Omental fat pad (tissue), 4 donors: Measurements from ENCODE around the gene CARD11. TPM values are rescaled to one million over a fixed set of nuclear protein-coding genes. Genes with fewer than 3 reads are reported as not detected.

Experiments used
- ATAC-seq: fragments of 150-250 bp; one replicate; pipeline ENCODE4 v1.9.1; 2016; ENCODE audit warnings: mild to moderate bottlenecking, moderate library complexity; ENCODE audit not compliant: low FRiP score
- DNase-seq: peaks from one replicate; pipeline ENCODE4 v3.0.0-alpha.2; 2019; ENCODE audit warnings: low spot score
- total RNA-seq, 4 donors: library from RNA; depleted of rRNA; stranded (reverse); fragments of >200 nt; gene quantifications; one replicate each; pipeline ENCODE4 v1.1.0, GENCODE V29; 2016
- TF ChIP-seq, protein P1 (sequence below), 3 donors: fragments of 450-650 bp; IDR thresholded peaks; one replicate each; pipeline ENCODE4 v1.5.1; 2016 to 2017; ENCODE audit warnings: antibody characterized with exemption in 3 of 3, mild to moderate bottlenecking in 3 of 3, moderate library complexity in 2 of 3

The CARD11 gene
- total RNA-seq, 4 donors from 2014 or later, result 0.75 to 1.4 (median 1.0) TPM

DNA sequence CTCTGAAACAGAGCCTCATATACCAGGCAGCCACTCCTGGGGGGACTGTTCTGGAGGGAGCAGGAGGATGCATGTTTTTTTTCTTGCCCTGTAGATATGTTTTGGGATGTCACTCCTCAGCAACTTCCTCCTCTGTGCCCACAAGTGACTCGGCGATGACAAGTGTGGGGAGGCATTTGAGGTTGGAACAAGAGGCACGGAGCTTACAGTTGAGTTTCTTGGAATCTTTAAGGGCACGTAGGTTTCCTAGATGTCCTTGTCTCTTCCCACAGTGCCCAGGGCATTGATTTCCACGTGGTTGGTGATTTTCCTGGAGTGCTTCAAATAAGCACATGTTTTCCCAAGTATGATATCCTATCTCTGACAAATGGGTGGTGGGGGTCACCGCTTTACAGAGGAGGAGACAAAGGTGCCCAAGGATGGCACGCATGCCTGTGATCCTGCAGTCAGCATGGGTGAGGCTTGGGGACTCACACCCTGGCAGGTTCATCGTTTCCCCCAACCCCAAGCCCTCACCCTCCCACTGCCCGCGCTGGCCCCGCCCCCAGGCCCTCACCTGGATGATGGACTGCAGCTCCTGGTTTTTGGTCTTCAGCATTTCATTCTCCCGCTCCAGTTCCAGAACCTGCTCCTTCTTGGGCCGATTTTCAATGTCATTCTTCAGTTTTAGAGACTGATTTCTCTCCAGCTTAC, 104.3 kb downstream of the CARD11 start:
- DNase-seq, result peak; percentile 14
- no peak for ATAC-seq
- TF ChIP-seq, protein P1, sequence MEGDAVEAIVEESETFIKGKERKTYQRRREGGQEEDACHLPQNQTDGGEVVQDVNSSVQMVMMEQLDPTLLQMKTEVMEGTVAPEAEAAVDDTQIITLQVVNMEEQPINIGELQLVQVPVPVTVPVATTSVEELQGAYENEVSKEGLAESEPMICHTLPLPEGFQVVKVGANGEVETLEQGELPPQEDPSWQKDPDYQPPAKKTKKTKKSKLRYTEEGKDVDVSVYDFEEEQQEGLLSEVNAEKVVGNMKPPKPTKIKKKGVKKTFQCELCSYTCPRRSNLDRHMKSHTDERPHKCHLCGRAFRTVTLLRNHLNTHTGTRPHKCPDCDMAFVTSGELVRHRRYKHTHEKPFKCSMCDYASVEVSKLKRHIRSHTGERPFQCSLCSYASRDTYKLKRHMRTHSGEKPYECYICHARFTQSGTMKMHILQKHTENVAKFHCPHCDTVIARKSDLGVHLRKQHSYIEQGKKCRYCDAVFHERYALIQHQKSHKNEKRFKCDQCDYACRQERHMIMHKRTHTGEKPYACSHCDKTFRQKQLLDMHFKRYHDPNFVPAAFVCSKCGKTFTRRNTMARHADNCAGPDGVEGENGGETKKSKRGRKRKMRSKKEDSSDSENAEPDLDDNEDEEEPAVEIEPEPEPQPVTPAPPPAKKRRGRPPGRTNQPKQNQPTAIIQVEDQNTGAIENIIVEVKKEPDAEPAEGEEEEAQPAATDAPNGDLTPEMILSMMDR (IDR thresholded peaks at IDR 0.05), result no peak

DNA sequence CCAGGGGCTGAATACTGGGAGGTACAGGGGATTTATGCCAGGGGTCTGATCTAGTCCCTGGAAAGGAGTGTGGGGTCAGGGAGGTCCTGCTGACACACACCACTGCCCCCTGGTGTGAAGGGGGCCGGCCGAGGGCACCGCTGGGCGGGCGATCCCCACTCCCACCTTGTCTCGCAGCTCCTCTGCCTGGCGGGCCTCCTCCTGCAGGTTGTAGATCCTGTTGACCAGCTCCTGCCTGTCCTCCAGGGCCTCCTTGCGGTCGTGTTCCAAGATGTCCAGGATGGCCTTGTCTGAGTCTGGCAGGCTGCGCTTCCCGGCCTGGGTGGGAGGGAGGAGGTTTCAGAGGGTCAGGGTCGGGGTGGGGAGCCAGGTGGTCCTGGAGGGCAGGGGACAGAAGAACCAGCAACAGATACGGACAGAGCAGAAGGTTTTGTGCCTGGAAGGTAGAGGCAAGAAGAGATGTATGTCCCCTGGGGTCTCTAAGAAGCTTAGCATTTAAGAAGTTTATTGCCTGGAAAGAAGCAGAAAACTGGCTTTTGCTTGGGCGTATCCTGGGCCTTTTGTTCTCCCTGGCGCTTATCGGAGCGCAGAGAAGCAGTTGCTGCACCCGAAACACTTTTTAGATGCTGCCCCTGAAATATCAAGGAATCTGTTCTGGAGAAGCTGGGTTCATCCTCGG, 105.0 kb downstream of the CARD11 start:
- ATAC-seq (no peak), DNase-seq (no peak)
- TF ChIP-seq, protein P1 (IDR thresholded peaks at IDR 0.05), result no peak

DNA sequence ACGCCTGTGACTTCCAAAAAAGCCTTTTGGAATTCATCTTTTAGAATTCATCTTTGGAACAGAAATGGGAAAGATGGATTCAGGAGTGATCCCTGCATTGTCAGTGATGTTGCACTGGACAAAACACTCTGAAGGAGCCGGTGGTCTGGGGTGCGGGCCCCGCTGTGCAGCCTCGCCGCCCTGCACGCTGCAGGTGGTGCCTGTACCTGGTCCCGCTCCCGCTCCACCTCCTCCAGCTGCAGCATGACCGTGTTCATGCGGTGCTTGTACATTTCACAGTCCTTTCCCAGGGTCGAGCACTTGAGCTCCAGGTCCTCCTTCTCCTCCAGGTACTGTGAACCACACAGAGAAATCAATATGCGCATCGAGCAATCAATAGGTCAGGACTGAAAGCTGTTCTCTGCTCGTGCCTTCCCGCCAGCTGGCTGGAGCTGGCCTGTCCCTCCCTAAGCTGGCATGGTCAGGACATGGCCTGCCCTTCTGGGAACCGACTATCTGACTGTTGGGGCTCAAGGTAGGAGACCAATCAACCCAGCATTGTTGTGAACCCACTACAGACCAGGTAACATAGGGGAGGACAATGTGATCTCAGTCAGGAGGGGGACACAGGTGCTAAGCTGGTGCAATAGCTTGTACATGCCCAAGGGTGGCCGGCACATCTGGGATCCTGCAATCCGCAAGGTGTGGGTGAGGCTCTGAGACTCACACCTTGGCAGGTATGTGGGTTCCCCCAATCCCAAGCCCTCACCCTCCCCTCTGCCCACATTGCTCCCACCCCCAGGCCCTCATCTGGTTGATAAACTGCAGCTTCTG, 105.8 kb downstream of the CARD11 start:
- ATAC-seq, result no peak
- TF ChIP-seq, protein P1 (IDR thresholded peaks at IDR 0.05), result no peak
- DNase-seq, result peak; percentile 11

DNA sequence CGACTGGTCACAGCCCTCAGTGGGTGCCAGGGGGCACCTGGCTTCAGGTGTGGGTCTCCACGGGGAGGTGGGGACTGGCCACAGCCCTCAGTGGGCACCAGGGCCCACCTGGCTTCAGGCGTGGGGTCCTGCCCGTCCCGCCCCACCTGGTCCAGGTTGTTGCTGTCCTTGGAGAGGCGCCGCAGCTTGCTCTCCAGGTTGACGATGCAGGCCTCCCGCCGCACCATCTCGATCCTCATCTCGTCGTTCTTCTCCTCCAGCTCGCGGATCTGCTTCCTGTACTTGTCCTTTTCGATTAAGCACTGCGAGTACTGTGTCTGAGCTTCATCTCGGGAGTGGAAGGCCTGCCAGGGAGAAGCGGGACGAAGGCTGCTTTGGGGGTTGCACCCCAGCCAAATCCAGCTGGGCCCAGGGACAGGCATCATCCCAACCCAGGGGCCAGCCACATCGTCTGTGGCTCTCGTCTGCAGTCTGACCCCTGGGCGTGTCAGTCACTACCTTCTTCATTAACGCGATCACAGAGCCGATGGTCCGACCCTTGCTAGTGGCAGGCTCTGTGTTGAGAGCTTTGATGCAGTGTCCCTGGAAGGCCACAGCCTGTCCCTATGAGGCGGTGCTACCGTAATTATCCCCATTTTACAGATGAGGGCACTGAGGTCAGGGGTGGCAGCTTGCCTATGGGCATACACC, 106.6 kb downstream of the CARD11 start:
- peak; percentile 16 for DNase-seq
- TF ChIP-seq, protein P1 (IDR thresholded peaks at IDR 0.05), result no peak
- no peak for ATAC-seq

DNA sequence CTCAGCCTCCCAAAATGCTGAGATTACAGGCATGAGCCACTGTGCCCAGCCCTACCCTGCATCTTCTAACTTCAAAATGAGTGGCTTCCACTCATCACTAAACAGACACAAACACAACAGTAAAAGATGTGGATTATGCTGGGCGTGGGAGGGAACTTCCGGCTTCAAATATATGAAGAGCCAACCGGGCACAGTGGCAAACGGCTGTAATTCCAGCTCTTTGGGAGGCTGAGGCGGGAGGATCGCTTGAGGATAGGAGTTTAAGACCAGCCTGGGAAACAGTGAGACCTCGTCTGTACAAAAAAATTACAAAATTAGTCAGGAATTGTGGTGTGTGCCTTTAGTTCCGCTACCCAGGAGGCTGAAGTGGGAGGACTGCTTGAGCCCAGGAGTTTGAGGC, 107.4 kb downstream of the CARD11 start:
- ATAC-seq (no peak), DNase-seq (no peak)
- TF ChIP-seq, protein P1 (IDR thresholded peaks at IDR 0.05), result no peak

DNA sequence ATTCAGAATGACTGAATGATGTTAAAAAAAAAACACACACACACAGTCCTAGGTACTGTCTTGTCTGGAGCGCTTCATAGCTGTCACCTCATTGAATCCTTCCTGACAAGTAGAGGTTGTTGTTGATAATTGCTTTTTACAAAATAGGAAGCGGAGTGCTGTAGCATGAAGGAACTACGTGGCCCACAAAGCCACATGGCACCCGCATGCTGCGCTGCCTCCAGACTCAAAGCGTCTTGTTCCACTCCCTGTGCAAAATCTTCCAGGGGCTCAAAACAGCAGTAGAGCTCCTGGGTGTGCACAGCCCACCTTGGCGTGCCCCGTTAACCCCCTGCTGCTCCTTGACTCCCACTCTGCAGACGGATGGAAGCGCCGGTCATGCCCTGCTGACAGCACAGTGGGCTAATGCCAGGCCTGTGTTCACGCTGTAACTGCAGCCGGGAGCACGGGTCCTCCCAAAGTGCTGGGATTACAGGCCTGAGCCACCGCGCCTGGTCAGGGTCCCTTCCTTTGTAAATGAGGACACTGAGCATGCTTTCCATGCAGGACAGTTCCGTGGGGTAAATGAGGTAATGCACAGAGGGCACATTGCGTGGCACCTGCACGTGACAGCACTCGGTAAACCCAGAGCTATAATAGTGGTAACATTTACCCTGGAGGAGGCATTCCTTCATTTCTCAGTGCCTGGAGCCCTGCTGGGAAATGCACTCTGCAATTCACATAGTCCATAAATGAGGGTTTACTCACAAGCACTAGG, 108.5 kb downstream of the CARD11 start:
- DNase-seq (no peak), ATAC-seq (no peak)
- TF ChIP-seq, protein P1 (IDR thresholded peaks at IDR 0.05), result no peak
